Measurements from ENCODE around the gene SP140L.
A peak's percentile ranks its signal among the peaks of the same experiment; 100 is the strongest.

Gene SP140L

GRCh38 chr2:230321031-230321430 lies 6.0 kb upstream of the SP140L start:
- H3K4me2 ChIP-seq, result no peak overlapping the region
- no peak overlapping the region for H3K27ac ChIP-seq
- H4K20me1 ChIP-seq, result no peaks in the 10 kb centered on the region
- H3K9ac ChIP-seq, result no peak overlapping the region
- H3K9me3 ChIP-seq (replicated peaks in 1 of 11), result peaks cover 20 to 35% (median 28%) of the 10 kb centered on the region in 11 experiments
- H3K36me3 ChIP-seq, result no peaks in the 10 kb centered on the region
- TF ChIP-seq Cebpa-rat (IDR thresholded peaks at IDR 0.05), result no peak
- H3K4me1 ChIP-seq, result peaks cover 18 to 34% (median 27%) of the 10 kb centered on the region in 10 experiments
- no peaks in the 10 kb centered on the region for H3K27me3 ChIP-seq
- H3K4me3 ChIP-seq, result no peak overlapping the region

DNA sequence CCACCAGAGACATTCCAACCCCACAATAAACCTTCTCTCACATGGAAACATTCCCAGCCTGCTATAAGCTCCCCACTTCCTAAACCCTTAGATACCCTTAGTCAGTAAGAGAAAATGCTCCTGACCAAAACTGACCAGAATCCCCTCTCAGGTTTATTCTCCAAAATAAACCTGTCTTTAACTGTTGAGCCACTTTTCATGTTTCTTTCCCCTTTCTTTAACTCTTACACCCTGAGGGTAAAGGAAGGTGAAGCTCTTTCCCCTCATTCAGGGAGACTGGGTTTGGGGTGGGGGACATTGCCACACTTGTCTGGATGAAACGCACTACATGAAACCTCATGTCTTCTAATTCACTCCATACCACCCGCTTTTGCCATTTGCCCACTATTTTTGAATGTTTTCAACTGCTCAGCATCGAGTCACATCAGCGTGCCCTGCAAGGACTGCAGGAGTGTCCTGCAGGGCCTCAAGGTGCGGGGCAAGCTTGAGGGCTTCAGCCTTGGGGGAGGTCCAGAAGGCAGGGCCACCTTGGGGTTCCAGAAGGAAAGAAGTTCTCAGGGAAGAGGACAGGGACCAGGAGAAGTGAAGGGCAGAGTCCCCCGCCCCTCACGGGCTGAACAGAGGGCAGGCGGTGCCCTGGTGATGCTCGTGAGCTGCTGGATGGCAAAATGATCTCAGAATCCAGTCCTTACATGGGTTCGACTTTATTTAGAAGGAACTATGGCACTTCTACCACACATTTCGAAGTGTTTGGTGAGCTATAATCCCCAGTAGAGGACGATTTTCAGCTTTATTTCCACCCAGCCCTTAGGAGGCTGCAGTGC lies 4.2 kb upstream of the SP140L start:
- H3K36me3 ChIP-seq, result no peaks in the 10 kb centered on the region
- H3K4me1 ChIP-seq, result peaks cover 29 to 42% (median 36%) of the 10 kb centered on the region in 10 experiments
- H3K27me3 ChIP-seq, result no peaks in the 10 kb centered on the region
- H3K9me3 ChIP-seq (replicated peaks in 1 of 11), result peaks cover 20 to 35% (median 28%) of the 10 kb centered on the region in 11 experiments
- no peak overlapping the region for H3K4me3 ChIP-seq
- no peak overlapping the region for H3K27ac ChIP-seq
- no peak overlapping the region for H3K9ac ChIP-seq
- no peaks in the 10 kb centered on the region for H4K20me1 ChIP-seq
- TF ChIP-seq Cebpa-rat (IDR thresholded peaks at IDR 0.05), result no peak
- H3K4me2 ChIP-seq, result no peak overlapping the region

DNA sequence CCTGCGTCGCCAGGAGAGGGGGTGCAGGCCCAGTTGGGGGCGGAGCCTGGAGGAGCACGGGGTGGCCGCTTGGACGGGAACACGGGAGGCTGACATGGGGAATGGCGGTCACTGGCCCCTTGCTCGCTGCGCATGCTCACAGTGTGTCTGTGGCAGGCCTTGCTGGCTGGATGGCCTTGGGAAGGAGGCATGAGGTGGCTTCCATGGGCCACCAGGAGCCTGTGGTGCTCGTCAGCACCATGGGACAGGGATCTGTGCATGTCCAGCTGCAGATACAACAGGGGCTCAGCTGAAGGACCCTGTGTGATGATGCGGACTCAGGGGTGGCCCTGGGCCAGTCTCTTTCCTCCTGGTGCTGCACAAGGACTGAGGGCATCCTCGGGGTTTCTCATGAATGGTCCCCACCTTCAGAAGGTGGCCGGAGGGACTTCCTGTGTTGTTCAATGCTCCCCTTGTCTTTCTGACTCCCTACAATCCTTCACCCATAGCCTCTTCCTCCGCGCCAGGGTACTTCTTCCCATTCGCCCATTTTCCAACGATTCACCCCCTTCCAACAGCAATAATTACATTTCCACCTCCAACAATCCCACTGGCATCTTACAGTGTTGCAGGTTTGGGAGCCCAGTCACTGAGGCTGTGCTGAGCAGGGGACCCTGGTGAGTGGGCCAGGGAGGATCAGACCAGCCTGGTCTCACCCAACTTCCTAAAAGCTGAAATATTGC lies 3.4 kb upstream of the SP140L start:
- no peaks in the 10 kb centered on the region for H3K27me3 ChIP-seq
- TF ChIP-seq Cebpa-rat (IDR thresholded peaks at IDR 0.05), result no peak
- H3K4me1 ChIP-seq, result peaks cover 33 to 44% (median 37%) of the 10 kb centered on the region in 10 experiments
- H3K9me3 ChIP-seq (replicated peaks in 1 of 11), result peaks cover 20 to 35% (median 28%) of the 10 kb centered on the region in 11 experiments
- H3K4me3 ChIP-seq, result no peak overlapping the region
- H3K9ac ChIP-seq, result no peak overlapping the region
- no peak overlapping the region for H3K27ac ChIP-seq
- H3K4me2 ChIP-seq, result no peak overlapping the region
- no peaks in the 10 kb centered on the region for H4K20me1 ChIP-seq
- H3K36me3 ChIP-seq, result no peaks in the 10 kb centered on the region; a peak in 1 of 22 replicates

- no peak overlapping the region for H3K4me3 ChIP-seq
- peaks cover 25 to 42% (median 34%) of the 10 kb centered on the region in 10 experiments for H3K4me1 ChIP-seq
- peaks cover 0 to 9% (median 3%) of the 10 kb centered on the region in 11 experiments; a peak in 8 of 22 replicates for H3K36me3 ChIP-seq
- no peak overlapping the region for H3K9ac ChIP-seq
- H3K27me3 ChIP-seq, result no peaks in the 10 kb centered on the region
- H3K9me3 ChIP-seq (replicated peaks in 1 of 11), result peaks cover 20 to 38% (median 31%) of the 10 kb centered on the region in 11 experiments
- H4K20me1 ChIP-seq, result no peaks in the 10 kb centered on the region
- TF ChIP-seq Cebpa-rat (IDR thresholded peaks at IDR 0.05), result no peak
- no peak overlapping the region for H3K4me2 ChIP-seq
- H3K27ac ChIP-seq, result no peak overlapping the region
Observed at GRCh38 chr2:230324503-230324902, 2.5 kb upstream of the SP140L start.

DNA sequence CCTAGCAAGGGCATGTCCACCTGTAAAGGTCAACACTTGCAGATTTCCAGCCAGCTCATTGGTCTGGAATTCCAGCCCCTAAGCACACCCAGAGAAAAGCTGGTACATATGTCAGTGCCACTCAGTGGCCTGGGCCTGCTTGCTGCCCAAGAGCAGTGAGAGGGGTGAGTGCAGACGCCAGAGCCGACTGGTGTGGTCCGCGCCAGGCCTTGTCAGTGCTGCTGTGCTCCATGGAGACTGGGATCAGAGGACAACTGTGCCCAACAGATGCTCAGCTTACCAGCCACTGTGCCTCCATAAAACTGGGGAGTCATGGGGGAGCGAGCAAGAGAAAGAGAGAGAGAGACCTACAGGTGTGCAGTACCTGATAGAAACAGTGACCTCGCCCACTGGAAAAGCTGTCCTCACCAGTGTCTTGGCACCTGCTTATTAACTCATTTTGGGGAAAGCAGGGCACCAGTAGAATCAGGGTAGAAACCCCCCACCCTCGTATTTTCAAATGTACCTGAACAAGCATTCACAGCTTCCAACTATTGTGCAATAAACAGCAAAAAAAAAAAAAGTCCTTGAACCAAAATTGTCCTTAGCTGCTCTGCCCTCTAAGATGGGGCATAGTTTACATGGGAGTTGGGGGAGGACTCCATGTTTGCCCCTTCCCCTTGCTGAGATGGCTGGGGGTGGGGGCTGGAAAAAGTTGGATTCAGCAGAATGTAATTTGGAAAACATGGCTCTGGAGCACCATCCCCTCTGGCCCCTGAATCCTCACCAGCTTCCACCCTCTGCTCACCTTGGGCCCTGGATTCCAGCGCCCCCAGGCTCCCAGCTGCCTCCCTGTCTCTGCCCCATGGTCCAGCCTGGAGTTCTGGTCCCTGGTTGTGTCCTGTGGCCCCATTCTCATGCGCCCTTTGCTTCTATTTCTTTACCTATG lies 1.4 kb upstream of the SP140L start:
- peak in 9 of 11 experiments; percentile 30 to 85 (median 62); a peak in 14 of 22 replicates for TF ChIP-seq Cebpa-rat (IDR thresholded peaks at IDR 0.05)
- H3K27me3 ChIP-seq, result no peaks in the 10 kb centered on the region
- no peaks in the 10 kb centered on the region for H4K20me1 ChIP-seq
- peak overlapping the region; percentile 85 to 98 (median 95); a peak in 21 of 22 replicates for H3K4me2 ChIP-seq
- peaks cover 21 to 47% (median 32%) of the 10 kb centered on the region in 10 experiments for H3K4me1 ChIP-seq
- H3K27ac ChIP-seq, result peak overlapping the region in 6 of 11 experiments; percentile 89 to 93 (median 90); a peak in 7 of 22 replicates
- H3K9ac ChIP-seq, result no peak overlapping the region
- peaks cover 0 to 19% (median 12%) of the 10 kb centered on the region in 11 experiments; a peak in 14 of 22 replicates for H3K36me3 ChIP-seq
- peak overlapping the region in 4 of 10 experiments; percentile 66 to 70 (median 68); a peak in 2 of 20 replicates for H3K4me3 ChIP-seq
- peaks cover 20 to 39% (median 31%) of the 10 kb centered on the region in 11 experiments for H3K9me3 ChIP-seq (replicated peaks in 1 of 11)

DNA sequence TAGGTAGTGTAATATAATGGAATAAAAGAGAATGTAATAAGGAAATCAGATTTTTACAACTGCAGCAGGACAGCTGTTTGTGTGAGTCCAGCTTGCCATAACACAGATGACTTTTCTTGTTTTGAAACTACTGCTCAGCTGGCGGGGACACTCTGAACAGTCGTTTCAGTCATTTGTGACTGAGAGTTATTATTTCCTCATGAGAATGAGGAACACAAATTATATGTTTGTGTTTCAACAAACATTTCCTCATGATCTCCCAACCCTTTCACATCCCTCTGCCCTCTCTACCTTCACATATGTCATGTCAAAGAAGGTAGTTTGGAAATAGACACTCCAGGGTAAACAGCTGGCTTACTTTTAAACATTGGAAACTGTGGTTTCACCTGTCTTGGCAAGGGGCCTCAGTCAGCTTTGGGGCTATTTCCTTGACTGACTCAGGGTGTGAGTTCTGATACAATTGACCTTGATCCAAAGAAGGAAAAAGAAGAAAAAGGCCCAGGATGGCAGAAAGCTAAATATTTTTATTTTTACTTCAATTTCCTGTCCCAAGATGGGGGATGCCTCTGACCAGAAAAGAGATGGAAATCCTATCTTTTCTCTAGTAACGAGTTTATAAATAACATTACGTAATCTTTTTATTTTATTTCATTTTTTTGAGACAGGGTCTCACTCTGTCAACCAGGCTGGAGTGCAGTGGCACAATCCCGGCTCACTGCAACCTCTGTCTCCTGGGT lies 593 bp downstream of the SP140L start:
- Histone ChIP-seq H4K20me1 (no peaks in the 10 kb centered on the region), H3K4me3 (peak overlapping the region; percentile 50 to 70 (median 66)), H3K9me3 (replicated peaks in 1 of 11) (peaks cover 10 to 20% (median 14%) of the 10 kb centered on the region in 11 experiments), H3K9ac (peak overlapping the region; percentile 68 to 83 (median 77)), H3K36me3 (peaks cover 4 to 39% (median 20%) of the 10 kb centered on the region in 11 experiments; a peak in 19 of 22 replicates), H3K4me1 (peaks cover 21 to 52% (median 32%) of the 10 kb centered on the region in 10 experiments), H3K27me3 (no peaks in the 10 kb centered on the region), H3K27ac (peak overlapping the region; percentile 78 to 93 (median 89)), H3K4me2 (peak overlapping the region; percentile 85 to 98 (median 95))
- peak in 7 of 11 experiments; percentile 39 to 90 (median 66); a peak in 10 of 22 replicates for TF ChIP-seq Cebpa-rat (IDR thresholded peaks at IDR 0.05)

GRCh38 chr2:230328155-230328458 lies 1.1 kb downstream of the SP140L start:
- Histone ChIP-seq H3K4me2 (peak overlapping the region; percentile 85 to 98 (median 95)), H3K4me1 (peaks cover 21 to 52% (median 32%) of the 10 kb centered on the region in 10 experiments), H3K9me3 (replicated peaks in 1 of 11) (peaks cover 5 to 16% (median 9%) of the 10 kb centered on the region in 11 experiments; a peak in 21 of 22 replicates), H3K27ac (peak overlapping the region in 9 of 11 experiments; percentile 78 to 93 (median 89); a peak in 18 of 22 replicates), H4K20me1 (no peaks in the 10 kb centered on the region), H3K4me3 (peak overlapping the region; percentile 50 to 70 (median 66)), H3K9ac (peak overlapping the region in 9 of 11 experiments; percentile 68 to 83 (median 79); a peak in 12 of 22 replicates), H3K27me3 (no peaks in the 10 kb centered on the region), H3K36me3 (peaks cover 7 to 44% (median 25%) of the 10 kb centered on the region in 11 experiments; a peak in 20 of 22 replicates)
- TF ChIP-seq Cebpa-rat (IDR thresholded peaks at IDR 0.05), result no peak; a peak in 1 of 22 replicates
